H9 (cell line): ENCODE results near the gene SLITRK6. TPM values are rescaled to one million over a fixed set of nuclear protein-coding genes. Genes with fewer than 3 reads are reported as not detected.

Experiments
- DNase-seq: peaks from one replicate; pipeline ENCODE4 v3.0.0-alpha.2; 2017
- H2AFZ ChIP-seq: one replicate; pipeline ENCODE4 v1.6.1; 2013; ENCODE audit warnings: mild to moderate bottlenecking, low read length, control low read depth, moderate library complexity
- H2AK5ac ChIP-seq: 2 replicates; pipeline ENCODE4 v1.6.1; 2013; ENCODE audit warnings: low read length, control low read depth, mixed read lengths; ENCODE audit not compliant: insufficient read length
- H2BK120ac ChIP-seq: one replicate; pipeline ENCODE4 v1.6.1; 2013; ENCODE audit warnings: low read depth, mild to moderate bottlenecking, low read length, control low read depth, inconsistent platforms; ENCODE audit not compliant: poor library complexity, severe bottlenecking
- H2BK12ac ChIP-seq: 2 replicates; pipeline ENCODE4 v1.6.1; 2013; ENCODE audit warnings: low read length, control low read depth, mixed read lengths, low read depth; ENCODE audit not compliant: insufficient read length
- H2BK15ac ChIP-seq: 2 replicates; pipeline ENCODE4 v1.6.1; 2013; ENCODE audit warnings: low read depth, low read length, control low read depth
- H2BK20ac ChIP-seq: one replicate; pipeline ENCODE4 v1.6.1; 2013; ENCODE audit warnings: low read depth, mild to moderate bottlenecking, low read length, control low read depth, inconsistent platforms; ENCODE audit not compliant: poor library complexity, severe bottlenecking
- H2BK5ac ChIP-seq: 2 replicates; pipeline ENCODE4 v1.6.1; 2013; ENCODE audit warnings: low read length, control low read depth, mixed read lengths; ENCODE audit not compliant: insufficient read length
- H3K14ac ChIP-seq: 2 replicates; pipeline ENCODE4 v1.6.1; 2013; ENCODE audit warnings: low read length, control low read depth; ENCODE audit not compliant: insufficient read depth
- H3K18ac ChIP-seq: 2 replicates; pipeline ENCODE4 v1.6.1; 2013; ENCODE audit warnings: low read depth, mild to moderate bottlenecking, mixed read lengths, low read length, control low read depth; ENCODE audit not compliant: insufficient read length
- H3K23ac ChIP-seq: 2 replicates; pipeline ENCODE4 v1.6.1; 2013; ENCODE audit warnings: low read length, control low read depth, mixed read lengths, low read depth; ENCODE audit not compliant: insufficient read length
- H3K23me2 ChIP-seq: 2 replicates; pipeline ENCODE4 v1.6.1; 2013; ENCODE audit warnings: low read depth, mild to moderate bottlenecking, mixed read lengths, low read length, control low read depth; ENCODE audit not compliant: insufficient read length, poor library complexity, severe bottlenecking
- H3K27ac ChIP-seq: 2 replicates; pipeline ENCODE4 v1.5.1; 2013; ENCODE audit warnings: low read length, control low read depth, mixed read lengths, low read depth; ENCODE audit not compliant: insufficient read length
- H3K27me3 ChIP-seq: 2 replicates; pipeline ENCODE4 v1.6.1; 2013; ENCODE audit warnings: low read length, control low read depth, inconsistent platforms; ENCODE audit not compliant: insufficient read depth
- H3K4ac ChIP-seq: 2 replicates; pipeline ENCODE4 v1.6.1; 2013; ENCODE audit warnings: low read depth, mild to moderate bottlenecking, control low read depth, inconsistent platforms, low read length, moderate library complexity
- H3K4me1 ChIP-seq: 2 replicates; pipeline ENCODE4 v1.6.1; 2013; ENCODE audit warnings: low read length, control low read depth, inconsistent platforms; ENCODE audit not compliant: insufficient read depth
- H3K4me2 ChIP-seq: 2 replicates; pipeline ENCODE4 v1.6.1; 2013; ENCODE audit warnings: low read length, control low read depth, mixed read lengths; ENCODE audit not compliant: insufficient read length, insufficient read depth
- H3K56ac ChIP-seq: 2 replicates; pipeline ENCODE4 v1.6.1; 2013; ENCODE audit warnings: low read depth, mild to moderate bottlenecking, mixed read lengths, low read length, control low read depth; ENCODE audit not compliant: insufficient read length
- H3K79me1 ChIP-seq: 2 replicates; pipeline ENCODE4 v1.6.1; 2013; ENCODE audit warnings: low read depth, mild to moderate bottlenecking, moderate library complexity, low read length, control low read depth, inconsistent platforms; ENCODE audit not compliant: insufficient read depth, poor library complexity, severe bottlenecking
- H3K79me2 ChIP-seq: 2 replicates; pipeline ENCODE4 v1.6.1; 2013; ENCODE audit warnings: low read length, control low read depth, inconsistent platforms; ENCODE audit not compliant: insufficient read depth
- H3K9ac ChIP-seq: 2 replicates; pipeline ENCODE4 v1.6.1; 2013; ENCODE audit warnings: low read length, control low read depth, mixed read lengths; ENCODE audit not compliant: insufficient read length; ENCODE audit errors: extremely low read depth
- H3K9me3 ChIP-seq: one replicate; pipeline ENCODE4 v1.6.1; 2013; ENCODE audit warnings: low read depth, low read length, inconsistent platforms; ENCODE audit not compliant: control insufficient read depth
- H3T11ph ChIP-seq: one replicate; pipeline ENCODE4 v1.6.1; 2013; ENCODE audit warnings: mild to moderate bottlenecking, low read length, control low read depth, inconsistent platforms
- H4K20me1 ChIP-seq: one replicate; pipeline ENCODE4 v1.6.1; 2013; ENCODE audit not compliant: control insufficient read depth, insufficient read length, insufficient read depth
- H4K5ac ChIP-seq: 2 replicates; pipeline ENCODE4 v1.6.1; 2013; ENCODE audit warnings: low read depth, mild to moderate bottlenecking, mixed read lengths, low read length, control low read depth; ENCODE audit not compliant: insufficient read length
- H4K8ac ChIP-seq: replicated peaks from 2 replicates; pipeline ENCODE4 v1.6.1; 2013; ENCODE audit warnings: low read length, control low read depth, mixed read lengths, low read depth; ENCODE audit not compliant: insufficient read length
- H4K91ac ChIP-seq: 2 replicates; pipeline ENCODE4 v1.6.1; 2013; ENCODE audit warnings: low read depth, mild to moderate bottlenecking, moderate library complexity, mixed read lengths, low read length, control low read depth; ENCODE audit not compliant: insufficient read length
- H3K27ac Mint-ChIP-seq, 3 experiments: 2 replicates in 2 of 3; 3 replicates in 1 of 3; pipeline ENCODE4 v1.8.0; 2020 to 2021; ENCODE audit warnings: mixed read lengths in 3 of 3, mild to moderate bottlenecking in 1 of 3, moderate library complexity in 1 of 3
- H3K27me3 Mint-ChIP-seq: 2 replicates; pipeline ENCODE4 v1.8.0; 2021; ENCODE audit warnings: low read depth, mild to moderate bottlenecking, moderate library complexity, mixed read lengths
- H3K36me3 Mint-ChIP-seq, 3 experiments: 2 replicates in 2 of 3; 3 replicates in 1 of 3; pipeline ENCODE4 v1.8.0; 2020 to 2021; ENCODE audit warnings: low read depth in 3 of 3, mixed read lengths in 3 of 3; ENCODE audit not compliant: insufficient read depth in 1 of 3
- H3K4me1 Mint-ChIP-seq, 2 experiments: 2 replicates each; pipeline ENCODE4 v1.8.0; 2020; ENCODE audit warnings: mixed read lengths in 2 of 2
- H3K4me3 Mint-ChIP-seq, 2 experiments: 2 replicates in 1 of 2; 3 replicates in 1 of 2; pipeline ENCODE4 v1.8.0; 2020 to 2021; ENCODE audit warnings: mild to moderate bottlenecking in 2 of 2, mixed read lengths in 2 of 2, moderate library complexity in 1 of 2
- H3K9me3 Mint-ChIP-seq, 2 experiments: 2 replicates in 1 of 2; 3 replicates in 1 of 2; pipeline ENCODE4 v1.8.0; 2020; ENCODE audit warnings: mild to moderate bottlenecking in 2 of 2, mixed read lengths in 2 of 2, moderate library complexity in 1 of 2
- WGBS: extraction: QIAGEN DNeasy Blood & Tissue Kit; methylation state at CpG from one replicate; pipeline ENCODE4 v1.1.7; 2013; ENCODE audit warnings: missing lambda C conversion rate, low lambda C conversion rate, mixed read lengths; ENCODE audit not compliant: insufficient read length; ENCODE audit errors: extremely low coverage; 5-methylcytosine and 5-hydroxymethylcytosine counted together
- total RNA-seq: library from RNA; stranded (reverse); gene quantifications from 2 replicates; pipeline ENCODE4 v1.2.1, GENCODE V29; 2021
- TF ChIP-seq, protein P1 (sequence below): fragments of 200-600 bp; sonication (generic); conservative IDR thresholded peaks from 3 replicates; pipeline ENCODE4 v1.8.0; 2021; ENCODE audit warnings: antibody characterized with exemption, mild to moderate bottlenecking

Gene SLITRK6
- total RNA-seq, 1 experiment from 2014 or later = not detected

DNA sequence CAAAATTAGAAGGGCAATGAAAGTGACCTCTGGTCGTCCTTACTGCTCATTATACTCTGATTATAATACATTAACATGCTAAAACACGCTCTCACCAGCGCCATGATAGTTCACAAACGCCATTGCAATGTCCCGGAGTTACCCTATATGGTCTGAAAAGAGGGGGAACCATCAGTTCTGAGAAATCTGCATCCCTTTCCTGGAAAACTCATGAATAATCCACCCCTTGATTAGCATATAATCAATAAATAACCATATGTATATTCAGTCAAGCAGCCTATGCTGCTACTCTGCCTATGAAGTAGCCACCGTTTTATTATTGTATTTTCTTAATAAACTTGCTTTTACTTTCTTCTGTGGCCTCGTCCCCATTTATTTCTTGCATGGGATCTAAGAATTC lies 24.6 kb upstream of the SLITRK6 start:
- Histone ChIP-seq H3K14ac (no peak overlapping the region), H3K27ac (no peak overlapping the region), H2BK20ac (no peak overlapping the region), H2AK5ac (no peak overlapping the region), H4K5ac (no peak overlapping the region), H3K56ac (no peak overlapping the region), H3K23ac (no peak overlapping the region), H4K91ac (no peak overlapping the region), H3K4me2 (no peak overlapping the region), H3K18ac (no peak overlapping the region), H3K79me2 (no peaks in the 10 kb centered on the region), H2BK15ac (no peak overlapping the region), H3K9ac (no peak overlapping the region), H2AFZ (no peak overlapping the region), H2BK12ac (no peak overlapping the region), H2BK120ac (no peak overlapping the region), H3K23me2 (no peaks in the 10 kb centered on the region), H3K27me3 (no peaks in the 10 kb centered on the region), H3K4me1 (no peaks in the 10 kb centered on the region), H4K20me1 (no peaks in the 10 kb centered on the region), H4K8ac (no peak overlapping the region), H3K4ac (no peak overlapping the region), H2BK5ac (no peak overlapping the region), H3T11ph (no peak overlapping the region), H3K79me1 (no peaks in the 10 kb centered on the region), H3K9me3 (no peaks in the 10 kb centered on the region)
- no peak for DNase-seq
- TF ChIP-seq, protein P1, sequence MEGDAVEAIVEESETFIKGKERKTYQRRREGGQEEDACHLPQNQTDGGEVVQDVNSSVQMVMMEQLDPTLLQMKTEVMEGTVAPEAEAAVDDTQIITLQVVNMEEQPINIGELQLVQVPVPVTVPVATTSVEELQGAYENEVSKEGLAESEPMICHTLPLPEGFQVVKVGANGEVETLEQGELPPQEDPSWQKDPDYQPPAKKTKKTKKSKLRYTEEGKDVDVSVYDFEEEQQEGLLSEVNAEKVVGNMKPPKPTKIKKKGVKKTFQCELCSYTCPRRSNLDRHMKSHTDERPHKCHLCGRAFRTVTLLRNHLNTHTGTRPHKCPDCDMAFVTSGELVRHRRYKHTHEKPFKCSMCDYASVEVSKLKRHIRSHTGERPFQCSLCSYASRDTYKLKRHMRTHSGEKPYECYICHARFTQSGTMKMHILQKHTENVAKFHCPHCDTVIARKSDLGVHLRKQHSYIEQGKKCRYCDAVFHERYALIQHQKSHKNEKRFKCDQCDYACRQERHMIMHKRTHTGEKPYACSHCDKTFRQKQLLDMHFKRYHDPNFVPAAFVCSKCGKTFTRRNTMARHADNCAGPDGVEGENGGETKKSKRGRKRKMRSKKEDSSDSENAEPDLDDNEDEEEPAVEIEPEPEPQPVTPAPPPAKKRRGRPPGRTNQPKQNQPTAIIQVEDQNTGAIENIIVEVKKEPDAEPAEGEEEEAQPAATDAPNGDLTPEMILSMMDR = no peak
- no peaks in the 10 kb centered on the region for H3K27me3 Mint-ChIP-seq
- H3K9me3 Mint-ChIP-seq = no peaks in the 10 kb centered on the region
- WGBS = no CpG with 5 or more reads among the region's 7 CpGs
- H3K4me1 Mint-ChIP-seq = no peaks in the 10 kb centered on the region
- no peaks in the 10 kb centered on the region for H3K36me3 Mint-ChIP-seq
- no peak overlapping the region for H3K27ac Mint-ChIP-seq
- H3K4me3 Mint-ChIP-seq = no peak overlapping the region
